ENCODE data around the gene ZMYM2.

ZMYM2 gene

GRCh38 chr13:20132052-20132634 is 173.6 kb downstream of the ZMYM2 start:
- DNase-seq (ENCODE audit: low read depth in 2 of 2): no peak

- no peak for DNase-seq (ENCODE audit: low read depth in 2 of 2)
Measured at GRCh38 chr13:20134732-20135131, 176.2 kb downstream of the ZMYM2 start.

GRCh38 chr13:20136781-20137703 is 178.5 kb downstream of the ZMYM2 start:
- no peak for DNase-seq (ENCODE audit: low read depth in 2 of 2)

GRCh38 chr13:20137875-20138274 is 179.3 kb downstream of the ZMYM2 start:
- DNase-seq (ENCODE audit: low read depth in 2 of 2): no peak

- no peak for DNase-seq (ENCODE audit: low read depth in 2 of 2)
Measured at GRCh38 chr13:20140487-20140886, 182.0 kb downstream of the ZMYM2 start.

All from stimulated activated CD8-positive, alpha-beta memory T cell treated with anti-CD3 and anti-CD28 coated beads, Interleukin-7, amount 100 ng/mL, for 1 hour (primary cell).